ENCODE results near the gene FANCF. TPM values are rescaled to one million over a fixed set of nuclear protein-coding genes. Genes with fewer than 3 reads are reported as not detected.

Gene FANCF
- total and polyA plus RNA-seq, 4 donors = 5.4 to 12.8 (median 8.8) TPM

- Histone ChIP-seq H3K27ac (ENCODE audit: low read depth in 1 of 2, low read length in 1 of 2) (no peak overlapping the region), H3K27me3 (ENCODE audit: control insufficient read depth in 3 of 3, insufficient read depth in 3 of 3, low read length in 2 of 3) (no peaks in the 10 kb centered on the region), H3K4me3 (no peak overlapping the region), H3K9ac (ENCODE audit: insufficient read depth in 1 of 2, low read length in 2 of 2) (no peak overlapping the region), H3K36me3 (ENCODE audit: control insufficient read depth in 4 of 4, insufficient read depth in 4 of 4, low read length in 4 of 4) (no peaks in the 10 kb centered on the region), H3K9me3 (ENCODE audit: control insufficient read depth in 4 of 4, insufficient read depth in 3 of 4, low read length in 3 of 4) (peaks cover 0 to 1% (median 0%) of the 10 kb centered on the region in 4 donors), H3K4me1 (ENCODE audit: control insufficient read depth in 5 of 5, insufficient read depth in 5 of 5, low read length in 5 of 5) (no peaks in the 10 kb centered on the region)
- DNase-seq = peak in 1 of 3 donors; percentile 17
- TF ChIP-seq, protein P1, sequence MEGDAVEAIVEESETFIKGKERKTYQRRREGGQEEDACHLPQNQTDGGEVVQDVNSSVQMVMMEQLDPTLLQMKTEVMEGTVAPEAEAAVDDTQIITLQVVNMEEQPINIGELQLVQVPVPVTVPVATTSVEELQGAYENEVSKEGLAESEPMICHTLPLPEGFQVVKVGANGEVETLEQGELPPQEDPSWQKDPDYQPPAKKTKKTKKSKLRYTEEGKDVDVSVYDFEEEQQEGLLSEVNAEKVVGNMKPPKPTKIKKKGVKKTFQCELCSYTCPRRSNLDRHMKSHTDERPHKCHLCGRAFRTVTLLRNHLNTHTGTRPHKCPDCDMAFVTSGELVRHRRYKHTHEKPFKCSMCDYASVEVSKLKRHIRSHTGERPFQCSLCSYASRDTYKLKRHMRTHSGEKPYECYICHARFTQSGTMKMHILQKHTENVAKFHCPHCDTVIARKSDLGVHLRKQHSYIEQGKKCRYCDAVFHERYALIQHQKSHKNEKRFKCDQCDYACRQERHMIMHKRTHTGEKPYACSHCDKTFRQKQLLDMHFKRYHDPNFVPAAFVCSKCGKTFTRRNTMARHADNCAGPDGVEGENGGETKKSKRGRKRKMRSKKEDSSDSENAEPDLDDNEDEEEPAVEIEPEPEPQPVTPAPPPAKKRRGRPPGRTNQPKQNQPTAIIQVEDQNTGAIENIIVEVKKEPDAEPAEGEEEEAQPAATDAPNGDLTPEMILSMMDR (IDR thresholded peaks at IDR 0.05; ENCODE audit: control extremely low read depth, extremely low read depth) = no peak
- ATAC-seq (ENCODE audit: insufficient read depth, low FRiP score) = no peak
- WGBS, 2 donors = 85 to 86% methylated on average over 5 of the region's 5 CpGs
Measured at GRCh38 chr11:22599458-22599857, 26.2 kb downstream of the FANCF start.

DNA sequence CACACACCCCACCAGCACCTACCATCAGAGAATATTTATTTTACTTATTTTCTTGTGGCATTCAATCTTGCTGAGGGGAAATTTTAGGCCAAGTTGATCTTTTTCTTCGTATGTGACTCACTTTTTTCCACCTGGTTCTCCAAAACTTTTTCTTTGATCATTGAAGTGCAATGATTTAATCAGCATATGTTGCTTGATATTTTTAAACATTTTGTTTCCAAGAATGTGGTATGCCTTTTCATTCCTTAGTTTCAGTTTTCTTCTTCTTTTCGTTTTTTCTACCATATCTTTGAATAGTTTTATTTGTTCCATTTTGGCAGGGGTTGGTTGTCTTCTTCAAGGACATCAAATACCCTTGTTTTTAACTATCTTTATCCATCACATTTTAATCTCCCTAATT lies 28.6 kb downstream of the FANCF start:
- H3K27ac ChIP-seq (ENCODE audit: low read depth in 1 of 2, low read length in 1 of 2) = no peak overlapping the region
- H3K36me3 ChIP-seq (ENCODE audit: control insufficient read depth in 4 of 4, insufficient read depth in 4 of 4, low read length in 4 of 4) = no peaks in the 10 kb centered on the region
- peaks cover 0 to 1% (median 0%) of the 10 kb centered on the region in 4 donors for H3K9me3 ChIP-seq (ENCODE audit: control insufficient read depth in 4 of 4, insufficient read depth in 3 of 4, low read length in 3 of 4)
- WGBS, 2 donors = 70 to 83% methylated on average over 2 of the region's 2 CpGs
- DNase-seq (no peak), ATAC-seq (ENCODE audit: insufficient read depth, low FRiP score) (no peak)
- TF ChIP-seq, protein P1 (IDR thresholded peaks at IDR 0.05; ENCODE audit: control extremely low read depth, extremely low read depth) = no peak
- H3K4me1 ChIP-seq (ENCODE audit: control insufficient read depth in 5 of 5, insufficient read depth in 5 of 5, low read length in 5 of 5) = no peaks in the 10 kb centered on the region
- H3K27me3 ChIP-seq (ENCODE audit: control insufficient read depth in 3 of 3, insufficient read depth in 3 of 3, low read length in 2 of 3) = no peaks in the 10 kb centered on the region
- no peak overlapping the region for H3K4me3 ChIP-seq
- no peak overlapping the region for H3K9ac ChIP-seq (ENCODE audit: insufficient read depth in 1 of 2, low read length in 2 of 2)

DNA sequence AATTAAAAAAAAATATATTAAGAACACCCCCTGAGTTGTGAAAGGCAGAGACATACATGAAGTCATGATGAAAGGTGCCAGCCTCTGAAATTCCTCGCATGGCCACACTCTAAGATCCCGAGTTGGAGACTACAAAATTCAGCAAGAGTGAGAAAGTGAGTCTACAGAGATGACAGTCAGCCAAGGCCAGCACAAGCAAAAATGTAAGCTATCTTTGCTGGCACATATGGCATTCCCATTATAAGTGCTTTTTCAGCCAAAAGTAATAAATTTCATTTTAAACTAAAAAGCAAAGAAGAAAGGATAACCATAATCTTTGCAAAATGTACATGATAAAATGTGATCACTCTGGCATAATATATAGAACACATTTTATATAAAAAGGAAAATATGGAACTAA lies 40.6 kb downstream of the FANCF start:
- ATAC-seq (ENCODE audit: insufficient read depth, low FRiP score) = no peak
- no peak overlapping the region for H3K4me3 ChIP-seq
- H3K9me3 ChIP-seq (ENCODE audit: control insufficient read depth in 4 of 4, insufficient read depth in 3 of 4, low read length in 3 of 4) = peaks cover 0 to 3% (median 0%) of the 10 kb centered on the region in 4 donors
- H3K4me1 ChIP-seq (ENCODE audit: control insufficient read depth in 5 of 5, insufficient read depth in 5 of 5, low read length in 5 of 5) = peaks cover 0 to 8% (median 0%) of the 10 kb centered on the region in 5 donors
- TF ChIP-seq, protein P1 (IDR thresholded peaks at IDR 0.05; ENCODE audit: control extremely low read depth, extremely low read depth) = no peak
- WGBS, 2 donors = 81 to 85% methylated on average over 2 of the region's 2 CpGs
- H3K36me3 ChIP-seq (ENCODE audit: control insufficient read depth in 4 of 4, insufficient read depth in 4 of 4, low read length in 4 of 4) = no peaks in the 10 kb centered on the region
- H3K9ac ChIP-seq (ENCODE audit: insufficient read depth in 1 of 2, low read length in 2 of 2) = no peak overlapping the region
- DNase-seq = no peak
- H3K27me3 ChIP-seq (ENCODE audit: control insufficient read depth in 3 of 3, insufficient read depth in 3 of 3, low read length in 2 of 3) = no peaks in the 10 kb centered on the region
- no peak overlapping the region for H3K27ac ChIP-seq (ENCODE audit: low read depth in 1 of 2, low read length in 1 of 2)

DNA sequence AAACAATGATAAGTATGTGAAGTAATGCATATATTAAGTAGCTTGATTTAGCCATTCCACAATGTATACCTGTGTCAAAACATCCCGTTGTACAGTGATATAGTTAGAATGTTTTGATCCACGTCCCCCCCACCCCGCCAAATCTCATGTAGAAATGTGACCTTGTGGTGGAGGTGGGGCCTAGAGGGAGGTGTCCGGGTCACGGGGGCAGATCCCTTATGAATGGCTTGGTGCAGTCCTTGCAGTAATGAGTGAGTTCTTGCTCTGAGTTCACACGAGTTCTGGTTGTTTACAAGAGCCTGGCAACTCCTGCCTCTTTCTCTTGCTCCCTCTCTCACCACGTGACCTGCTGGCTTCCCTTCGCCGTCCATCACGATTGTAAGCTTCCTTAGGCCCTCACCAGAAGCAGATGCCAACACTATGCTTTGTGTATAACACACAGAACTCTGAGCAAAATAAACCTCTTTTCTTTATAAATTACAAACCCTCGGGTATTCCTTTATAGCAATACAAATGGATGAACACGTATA lies 41.6 kb downstream of the FANCF start:
- H3K27ac ChIP-seq (ENCODE audit: low read depth in 1 of 2, low read length in 1 of 2) = no peak overlapping the region
- H3K27me3 ChIP-seq (ENCODE audit: control insufficient read depth in 3 of 3, insufficient read depth in 3 of 3, low read length in 2 of 3) = no peaks in the 10 kb centered on the region
- no peaks in the 10 kb centered on the region for H3K36me3 ChIP-seq (ENCODE audit: control insufficient read depth in 4 of 4, insufficient read depth in 4 of 4, low read length in 4 of 4)
- TF ChIP-seq, protein P1 (IDR thresholded peaks at IDR 0.05; ENCODE audit: control extremely low read depth, extremely low read depth) = no peak
- 77 to 82% methylated on average over 12 of the region's 12 CpGs for WGBS, 2 donors
- DNase-seq (no peak), ATAC-seq (ENCODE audit: insufficient read depth, low FRiP score) (no peak)
- H3K9me3 ChIP-seq (ENCODE audit: control insufficient read depth in 4 of 4, insufficient read depth in 3 of 4, low read length in 3 of 4) = peaks cover 0 to 3% (median 0%) of the 10 kb centered on the region in 4 donors
- H3K9ac ChIP-seq (ENCODE audit: insufficient read depth in 1 of 2, low read length in 2 of 2) = no peak overlapping the region
- no peak overlapping the region for H3K4me3 ChIP-seq
- peaks cover 0 to 8% (median 0%) of the 10 kb centered on the region in 5 donors for H3K4me1 ChIP-seq (ENCODE audit: control insufficient read depth in 5 of 5, insufficient read depth in 5 of 5, low read length in 5 of 5)

All from lung (tissue), 12 donors.